Stimulated activated CD8-positive, alpha-beta memory T cell treated with anti-CD3 and anti-CD28 coated beads, Interleukin-7, amount 100 ng/mL, for 24 hours (primary cell): ENCODE data around the gene EFNB3.
A peak's percentile ranks its signal among the peaks of the same experiment; 100 is the strongest.

ENCODE experiments used
- DNase-seq: peaks from one replicate; pipeline ENCODE4 v3.0.0-alpha.2; 2020; ENCODE audit warnings: low read depth

Gene EFNB3, protein sequence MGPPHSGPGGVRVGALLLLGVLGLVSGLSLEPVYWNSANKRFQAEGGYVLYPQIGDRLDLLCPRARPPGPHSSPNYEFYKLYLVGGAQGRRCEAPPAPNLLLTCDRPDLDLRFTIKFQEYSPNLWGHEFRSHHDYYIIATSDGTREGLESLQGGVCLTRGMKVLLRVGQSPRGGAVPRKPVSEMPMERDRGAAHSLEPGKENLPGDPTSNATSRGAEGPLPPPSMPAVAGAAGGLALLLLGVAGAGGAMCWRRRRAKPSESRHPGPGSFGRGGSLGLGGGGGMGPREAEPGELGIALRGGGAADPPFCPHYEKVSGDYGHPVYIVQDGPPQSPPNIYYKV

DNA sequence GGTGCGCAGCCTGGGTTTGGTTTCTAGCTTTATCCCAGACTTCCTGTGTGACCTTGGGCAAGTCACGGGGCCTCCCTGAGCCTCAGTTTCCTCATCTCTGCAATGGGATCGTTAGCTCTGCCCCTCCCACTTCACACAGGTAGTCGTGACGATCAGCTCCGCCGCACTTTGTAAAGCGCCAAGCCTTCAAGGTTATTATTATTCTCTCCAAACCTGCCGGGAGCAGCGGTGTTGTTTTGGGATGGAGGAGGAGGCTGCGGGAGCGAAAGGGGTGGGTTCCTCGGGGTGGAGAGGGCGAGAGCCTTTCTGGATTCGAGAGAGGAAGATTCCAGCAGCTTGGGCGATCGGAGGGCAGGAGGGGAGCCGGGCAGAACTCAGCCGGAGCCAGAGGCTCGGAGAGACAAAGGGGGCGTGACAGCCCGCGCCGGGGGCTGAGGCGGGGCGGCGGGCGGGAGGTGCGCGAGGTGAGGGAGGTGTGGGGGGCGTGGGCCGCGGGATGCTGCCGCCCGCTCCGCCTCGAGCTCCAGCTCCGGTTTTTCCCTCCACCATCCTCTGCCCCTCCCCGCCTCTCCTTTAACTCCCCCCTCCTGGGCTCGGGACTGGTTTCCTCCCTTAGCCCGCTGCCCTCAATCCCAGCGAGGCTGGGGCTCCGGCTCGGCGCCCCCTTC lies at the start of gene EFNB3:
TSS of gene EFNB3 (plus strand) at position 602 of the 668 bp plus-strand sequence. CDS start 397 bp downstream, outside the sequence.
- DNase-seq, result no peak

- no peak for DNase-seq
Measured at GRCh38 chr17:7655541-7655840, 49.5 kb upstream of the EFNB3 start.

- no peak for DNase-seq
Measured at GRCh38 chr17:7656958-7657609, 47.9 kb upstream of the EFNB3 start.

DNA sequence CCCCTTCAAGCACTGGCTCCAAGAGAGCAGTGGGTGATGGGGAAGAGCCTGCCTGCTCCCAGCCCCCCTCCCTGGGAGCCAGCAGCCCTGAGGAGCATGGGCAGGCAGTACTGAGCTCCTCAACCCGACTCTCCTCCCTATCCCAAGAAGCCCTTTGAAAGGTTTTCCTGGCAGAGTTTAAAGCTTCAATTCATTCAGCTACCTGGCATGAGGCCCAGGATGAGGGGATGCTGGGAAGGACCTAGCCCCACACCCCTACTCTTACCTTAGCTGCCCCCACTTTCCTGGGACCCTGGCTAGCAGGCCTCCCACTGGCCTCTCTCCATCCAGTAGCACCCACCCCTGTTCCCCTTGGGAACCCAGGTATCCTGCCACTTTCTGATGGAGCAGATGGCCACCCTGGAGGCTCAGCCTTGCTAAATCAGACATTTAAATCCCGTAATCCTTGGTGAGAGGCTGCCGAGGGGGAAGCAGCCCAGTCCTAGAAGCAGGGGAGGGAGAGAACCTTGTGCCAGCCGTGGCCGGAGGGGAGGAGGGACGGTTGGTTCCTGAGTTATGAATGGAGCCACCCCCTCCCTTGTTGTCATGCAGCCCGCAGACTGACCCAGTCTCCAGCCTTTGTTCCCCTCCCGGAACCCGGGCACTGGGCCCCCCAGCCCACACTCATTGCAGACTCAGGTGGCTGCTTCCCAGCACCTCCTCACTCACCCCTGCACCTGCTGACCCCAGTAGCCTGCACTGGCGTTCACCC lies 37.2 kb upstream of the EFNB3 start:
- no peak for DNase-seq

- no peak for DNase-seq
Measured at GRCh38 chr17:7668482-7668881, 36.5 kb upstream of the EFNB3 start.

DNA sequence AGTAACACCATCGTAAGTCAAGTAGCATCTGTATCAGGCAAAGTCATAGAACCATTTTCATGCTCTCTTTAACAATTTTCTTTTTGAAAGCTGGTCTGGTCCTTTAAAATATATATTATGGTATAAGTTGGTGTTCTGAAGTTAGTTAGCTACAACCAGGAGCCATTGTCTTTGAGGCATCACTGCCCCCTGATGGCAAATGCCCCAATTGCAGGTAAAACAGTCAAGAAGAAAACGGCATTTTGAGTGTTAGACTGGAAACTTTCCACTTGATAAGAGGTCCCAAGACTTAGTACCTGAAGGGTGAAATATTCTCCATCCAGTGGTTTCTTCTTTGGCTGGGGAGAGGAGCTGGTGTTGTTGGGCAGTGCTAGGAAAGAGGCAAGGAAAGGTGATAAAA lies 31.8 kb upstream of the EFNB3 start:
- peak; percentile 37 for DNase-seq

DNA sequence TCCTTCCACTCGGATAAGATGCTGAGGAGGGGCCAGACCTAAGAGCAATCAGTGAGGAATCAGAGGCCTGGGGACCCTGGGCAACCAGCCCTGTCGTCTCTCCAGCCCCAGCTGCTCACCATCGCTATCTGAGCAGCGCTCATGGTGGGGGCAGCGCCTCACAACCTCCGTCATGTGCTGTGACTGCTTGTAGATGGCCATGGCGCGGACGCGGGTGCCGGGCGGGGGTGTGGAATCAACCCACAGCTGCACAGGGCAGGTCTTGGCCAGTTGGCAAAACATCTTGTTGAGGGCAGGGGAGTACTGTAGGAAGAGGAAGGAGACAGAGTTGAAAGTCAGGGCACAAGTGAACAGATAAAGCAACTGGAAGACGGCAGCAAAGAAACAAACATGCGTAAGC lies 30.1 kb upstream of the EFNB3 start:
- DNase-seq, result no peak

- no peak for DNase-seq
Measured at GRCh38 chr17:7676533-7676932, 28.5 kb upstream of the EFNB3 start.

DNA sequence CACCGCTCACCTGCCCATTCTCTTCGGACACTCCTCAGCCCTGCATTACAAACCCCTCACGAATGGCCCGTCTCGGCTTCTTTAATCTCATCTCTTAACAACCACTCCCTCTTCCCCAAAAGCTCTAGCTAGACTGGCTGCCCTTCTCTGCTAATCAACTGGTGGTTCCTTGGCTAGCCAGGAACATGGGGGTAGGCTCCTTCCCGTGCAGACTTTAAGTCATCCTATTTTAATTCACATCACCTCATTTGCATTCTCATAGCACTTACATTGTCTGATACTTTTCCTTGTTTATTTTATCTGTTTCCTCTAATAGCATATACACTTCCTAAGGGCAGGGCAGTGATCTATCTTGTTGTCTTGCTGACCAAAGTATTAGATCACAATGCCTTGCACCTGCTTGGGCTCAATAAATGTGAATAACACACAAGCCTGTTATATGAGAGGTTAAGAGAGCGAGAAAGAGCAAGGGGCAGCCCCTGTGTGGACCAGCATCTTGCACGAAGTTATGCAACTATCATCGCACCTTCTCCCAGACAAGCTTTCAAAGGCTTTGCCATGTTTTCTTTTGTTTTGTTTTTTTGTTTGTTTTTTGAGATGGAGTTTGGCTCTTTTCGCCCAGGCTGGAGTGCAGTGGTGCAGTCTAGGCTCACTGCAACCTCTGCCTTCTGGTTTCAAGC lies 27.5 kb upstream of the EFNB3 start:
- DNase-seq, result no peak

DNA sequence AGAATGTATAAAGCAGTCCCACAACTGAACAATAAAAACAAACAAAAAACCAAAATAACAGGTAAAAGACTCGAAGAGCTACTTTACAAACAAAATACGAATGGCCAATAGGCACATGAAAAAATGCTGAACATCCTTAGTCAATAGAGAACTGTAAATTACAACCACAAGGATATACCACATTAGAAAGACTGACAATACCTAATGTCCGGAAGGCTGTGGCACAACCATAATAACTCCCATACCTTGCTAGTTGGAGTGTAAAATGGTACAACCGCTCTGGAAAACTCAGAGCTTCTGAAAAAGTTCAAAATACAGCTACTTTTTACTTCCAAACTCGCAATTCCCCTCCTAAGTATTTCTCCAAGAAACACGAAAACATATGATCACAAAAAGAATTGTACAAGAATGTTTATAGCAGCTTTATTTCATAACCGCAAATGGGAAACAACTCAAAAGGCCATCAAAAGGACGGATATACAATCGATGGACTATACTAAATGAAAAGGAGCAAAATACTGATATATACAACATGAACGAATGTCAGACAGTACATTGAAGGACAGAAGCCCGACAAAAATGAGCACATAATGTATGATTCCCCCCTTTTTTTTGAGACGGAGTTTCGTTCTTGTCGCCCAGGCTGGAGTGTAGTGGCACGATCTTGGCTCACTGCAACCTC lies 20.0 kb upstream of the EFNB3 start:
- DNase-seq, result no peak

DNA sequence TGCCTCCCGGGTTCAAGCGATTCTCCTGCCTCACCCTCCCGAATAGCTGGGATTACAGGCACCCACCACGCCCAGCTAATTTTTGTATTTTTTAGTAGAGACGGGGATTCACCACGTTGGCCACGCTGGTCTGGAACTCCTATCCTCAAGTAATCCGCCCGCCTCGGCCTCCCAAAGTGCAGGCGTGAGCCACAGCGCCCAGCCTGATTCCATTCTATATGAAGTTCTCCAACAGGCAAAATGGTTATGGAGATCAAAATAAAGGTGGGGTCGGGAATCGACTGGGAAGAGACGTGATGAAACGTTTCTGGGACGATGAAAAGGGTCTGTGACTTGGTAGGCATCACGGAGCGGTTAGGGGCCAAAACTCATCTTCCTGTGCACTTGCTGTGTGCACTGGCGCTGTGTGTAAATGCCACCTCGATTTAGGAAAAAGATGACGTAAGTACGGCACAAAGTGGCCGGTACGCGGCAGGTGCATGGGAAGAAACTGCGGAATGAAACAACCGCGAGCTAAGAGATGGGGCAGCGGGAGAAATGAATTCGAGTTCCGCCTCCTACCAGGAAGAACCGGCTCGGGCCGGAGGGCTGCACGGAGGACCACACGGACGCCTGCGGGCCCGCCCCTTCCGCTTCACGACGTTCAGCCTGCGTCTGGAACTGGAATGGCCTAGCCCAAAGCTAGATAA lies 19.3 kb upstream of the EFNB3 start:
- DNase-seq, result peak; percentile 68

GRCh38 chr17:7686222-7687071 lies 18.6 kb upstream of the EFNB3 start:
- peak; percentile 53 for DNase-seq

DNA sequence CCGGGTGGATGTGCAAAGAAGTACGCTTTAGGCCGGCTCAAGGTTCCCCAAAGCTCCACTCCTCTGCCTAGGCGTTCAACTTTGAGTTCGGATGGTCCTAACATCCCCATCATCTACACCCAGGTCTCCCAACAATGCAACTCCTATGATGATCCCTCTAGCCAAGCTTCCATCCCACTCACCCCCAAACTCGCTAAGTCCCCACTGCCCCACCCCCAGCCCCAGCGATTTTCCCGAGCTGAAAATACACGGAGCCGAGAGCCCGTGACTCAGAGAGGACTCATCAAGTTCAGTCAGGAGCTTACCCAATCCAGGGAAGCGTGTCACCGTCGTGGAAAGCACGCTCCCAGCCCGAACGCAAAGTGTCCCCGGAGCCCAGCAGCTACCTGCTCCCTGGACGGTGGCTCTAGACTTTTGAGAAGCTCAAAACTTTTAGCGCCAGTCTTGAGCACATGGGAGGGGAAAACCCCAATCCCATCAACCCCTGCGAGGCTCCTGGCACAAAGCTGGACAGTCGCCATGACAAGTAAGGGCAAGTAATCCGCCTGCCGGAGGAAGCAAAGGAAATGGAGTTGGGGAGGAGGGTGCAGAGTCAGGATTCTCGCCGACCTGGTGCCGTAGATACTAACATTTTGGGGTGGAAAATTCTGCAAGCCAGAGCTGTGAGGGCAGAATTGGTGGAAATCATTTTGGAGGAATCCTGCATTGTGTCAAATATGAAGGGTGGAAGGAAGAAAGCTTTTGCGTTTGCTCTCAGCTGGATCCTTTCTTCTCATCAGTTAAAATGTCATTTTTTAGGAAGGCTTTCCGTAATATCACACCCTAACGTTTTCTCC lies 17.7 kb upstream of the EFNB3 start, which contains the start of gene TP53:
TSS of gene TP53 (minus strand) at position 419 of the 836 bp plus-strand sequence. CDS start 10,896 bp downstream, outside the sequence.
- DNase-seq, result peak; percentile 68

DNA sequence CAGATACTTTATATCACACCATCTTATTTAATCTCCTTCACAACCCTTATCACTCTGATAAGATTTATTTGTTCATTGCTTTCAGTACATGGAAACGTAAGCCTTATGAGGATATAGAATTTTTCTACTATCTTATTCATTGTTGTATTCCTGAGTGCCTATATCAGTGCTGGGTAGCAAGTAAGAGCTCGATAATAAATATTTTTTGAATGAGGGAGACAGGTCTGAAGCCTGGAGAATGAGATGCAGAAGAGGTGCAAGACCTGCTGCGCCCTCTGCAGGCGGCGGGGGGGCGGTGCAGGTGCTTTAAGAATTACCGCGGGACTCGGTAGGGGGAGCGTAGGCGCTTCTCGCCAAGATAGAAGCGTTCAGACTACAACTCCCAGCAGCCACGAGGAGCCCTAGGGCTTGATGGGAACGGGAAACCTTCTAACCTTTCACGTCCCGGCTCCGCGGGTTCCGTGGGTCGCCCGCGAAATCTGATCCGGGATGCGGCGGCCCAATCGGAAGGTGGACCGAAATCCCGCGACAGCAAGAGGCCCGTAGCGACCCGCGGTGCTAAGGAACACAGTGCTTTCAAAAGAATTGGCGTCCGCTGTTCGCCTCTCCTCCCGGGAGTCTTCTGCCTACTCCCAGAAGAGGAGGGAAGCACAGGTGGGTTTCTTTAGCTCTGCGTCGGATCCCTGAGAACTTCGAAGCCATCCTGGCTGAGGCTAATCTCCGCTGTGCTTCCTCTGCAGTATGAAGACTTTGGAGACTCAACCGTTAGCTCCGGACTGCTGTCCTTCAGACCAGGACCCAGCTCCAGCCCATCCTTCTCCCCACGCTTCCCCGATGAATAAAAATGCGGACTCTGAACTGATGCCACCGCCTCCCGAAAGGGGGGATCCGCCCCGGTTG lies 16.8 kb upstream of the EFNB3 start, which contains the start of gene WRAP53:
TSS of gene WRAP53 (plus strand) at position 570 of the 900 bp plus-strand sequence. CDS start at position 742, 172 bp downstream.
- peak; percentile 84 for DNase-seq

DNA sequence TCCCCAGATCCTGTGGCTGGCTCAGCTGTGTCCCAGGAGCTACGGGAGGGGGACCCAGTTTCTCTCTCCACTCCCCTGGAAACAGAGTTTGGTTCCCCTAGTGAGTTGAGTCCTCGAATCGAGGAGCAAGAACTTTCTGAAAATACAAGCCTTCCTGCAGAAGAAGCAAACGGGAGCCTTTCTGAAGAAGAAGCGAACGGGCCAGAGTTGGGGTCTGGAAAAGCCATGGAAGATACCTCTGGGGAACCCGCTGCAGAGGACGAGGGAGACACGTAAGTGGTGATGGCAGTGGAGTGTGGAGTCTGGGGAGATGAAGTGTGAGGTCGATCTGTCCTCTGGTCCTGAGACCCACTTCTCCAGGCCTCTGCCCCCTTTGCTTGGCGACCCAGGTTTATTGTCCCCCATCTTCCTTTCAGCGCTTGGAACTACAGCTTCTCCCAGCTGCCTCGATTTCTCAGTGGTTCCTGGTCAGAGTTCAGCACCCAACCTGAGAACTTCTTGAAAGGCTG lies 16.1 kb upstream of the EFNB3 start:
- DNase-seq, result no peak

DNA sequence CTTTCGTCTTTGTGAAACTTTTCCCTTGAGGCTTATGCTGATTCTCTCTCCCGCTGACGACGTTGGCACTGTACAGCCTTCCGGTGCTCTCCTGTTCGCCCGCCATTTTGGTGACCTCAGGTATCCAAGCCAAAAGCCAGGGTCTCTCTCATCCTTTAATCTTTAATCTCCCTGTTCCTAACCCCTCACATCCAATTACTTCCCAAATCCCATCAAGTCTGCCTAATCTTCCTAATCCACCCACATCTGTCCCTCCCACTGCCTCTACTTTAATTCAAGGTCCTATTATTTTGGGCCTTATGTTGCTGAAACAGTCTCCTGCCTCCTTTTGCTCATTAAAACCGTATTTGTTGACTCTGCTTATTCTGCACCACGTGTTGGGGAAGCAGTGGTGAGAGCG lies 9.4 kb upstream of the EFNB3 start:
- DNase-seq, result no peak

GRCh38 chr17:7697828-7698588 lies 7.0 kb upstream of the EFNB3 start:
- DNase-seq, result no peak
